HS-27A (cell line): Measurements from ENCODE around the gene ZNF205.
"Not testable (repeated sequence)": the region's sequence is repeated elsewhere in the genome, so short reads cannot be mapped to it uniquely, and the experiment has no call there.

Source experiments
- DNase-seq: peaks from one replicate; pipeline ENCODE4 v3.0.0-alpha.2; 2012; ENCODE audit warnings: low read depth, missing footprints

The ZNF205 gene

GRCh38 chr16:3112058-3112880, at the start of gene ZNF205:
TSS of gene ZNF205 (plus strand) at chr16:3112586. CDS start at chr16:3113431, 845 bp downstream.
- no peak for DNase-seq

- no peak for DNase-seq
These were observed 48.6 kb upstream of the ZNF205 start for GRCh38 chr16:3063625-3064386.

GRCh38 chr16:3065069-3065741, 47.2 kb upstream of the ZNF205 start, which contains the start of gene IL32:
TSS of gene IL32 (plus strand) at chr16:3065640. CDS start at chr16:3065812, 172 bp downstream.
- DNase-seq, result peak; percentile 7

- DNase-seq, result no peak
These were observed 46.5 kb upstream of the ZNF205 start for GRCh38 chr16:3065742-3066439.

- DNase-seq, result no peak
These were observed 46.0 kb upstream of the ZNF205 start for GRCh38 chr16:3066440-3066748.

- DNase-seq, result no peak
These were observed 43.9 kb upstream of the ZNF205 start for GRCh38 chr16:3068487-3068886.

- DNase-seq, result not testable (repeated sequence)
These were observed 43.2 kb upstream of the ZNF205 start for GRCh38 chr16:3069146-3069545.

GRCh38 chr16:3070608-3071111, 41.7 kb upstream of the ZNF205 start:
- DNase-seq, result no peak

GRCh38 chr16:3071655-3072054, 40.7 kb upstream of the ZNF205 start:
- no peak for DNase-seq

GRCh38 chr16:3072148-3072547, 40.2 kb upstream of the ZNF205 start:
- DNase-seq, result not testable (repeated sequence)

- not testable (repeated sequence) for DNase-seq
These were observed 39.7 kb upstream of the ZNF205 start for GRCh38 chr16:3072576-3073263.

- DNase-seq, result no peak
These were observed 38.9 kb upstream of the ZNF205 start for GRCh38 chr16:3073448-3073847.

- DNase-seq, result no peak
These were observed 37.4 kb upstream of the ZNF205 start for GRCh38 chr16:3074860-3075522.

- DNase-seq, result no peak
These were observed 36.9 kb upstream of the ZNF205 start for GRCh38 chr16:3075523-3075915.

GRCh38 chr16:3075946-3076345, 36.4 kb upstream of the ZNF205 start:
- not testable (repeated sequence) for DNase-seq

GRCh38 chr16:3076577-3076976, 35.8 kb upstream of the ZNF205 start:
- no peak for DNase-seq

GRCh38 chr16:3080024-3080423, 32.4 kb upstream of the ZNF205 start:
- DNase-seq, result no peak

- not testable (repeated sequence) for DNase-seq
These were observed 30.4 kb upstream of the ZNF205 start for GRCh38 chr16:3081957-3082356.

- not testable (repeated sequence) for DNase-seq
These were observed 29.0 kb upstream of the ZNF205 start for GRCh38 chr16:3083408-3083807.

- DNase-seq, result no peak
These were observed 27.9 kb upstream of the ZNF205 start for GRCh38 chr16:3084491-3084890.
